GM12873 (cell line): ENCODE measurements around the gene USE1.

Experiments
- CTCF ChIP-seq: IDR thresholded peaks from 2 replicates; pipeline ENCODE4 v1.5.1; 2012; ENCODE audit warnings: low read depth, mild to moderate bottlenecking, moderate library complexity, low read length, control low read depth; ENCODE audit not compliant: insufficient read depth; ENCODE audit errors: missing control alignments

Gene USE1

DNA sequence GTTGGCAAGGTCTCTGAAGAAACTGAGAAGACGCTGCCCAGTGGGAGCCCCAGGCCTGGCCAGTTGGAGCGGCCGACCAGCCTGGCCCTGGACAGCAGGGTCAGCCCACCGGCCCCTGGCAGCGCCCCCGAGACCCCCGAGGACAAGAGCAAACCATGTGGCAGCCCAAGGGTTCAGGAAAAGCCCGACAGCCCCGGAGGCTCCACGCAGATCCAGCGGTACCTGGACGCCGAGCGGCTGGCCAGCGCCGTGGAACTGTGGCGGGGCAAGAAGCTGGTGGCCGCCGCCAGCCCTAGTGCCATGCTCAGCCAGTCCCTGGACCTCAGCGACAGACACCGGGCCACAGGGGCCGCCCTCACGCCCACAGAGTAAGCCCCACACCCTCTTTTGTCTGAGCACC, 20.1 kb upstream of the USE1 start:
- no peak for TF ChIP-seq CTCF

GRCh38 chr19:17196610-17197009, 18.5 kb upstream of the USE1 start:
- no peak for TF ChIP-seq CTCF

DNA sequence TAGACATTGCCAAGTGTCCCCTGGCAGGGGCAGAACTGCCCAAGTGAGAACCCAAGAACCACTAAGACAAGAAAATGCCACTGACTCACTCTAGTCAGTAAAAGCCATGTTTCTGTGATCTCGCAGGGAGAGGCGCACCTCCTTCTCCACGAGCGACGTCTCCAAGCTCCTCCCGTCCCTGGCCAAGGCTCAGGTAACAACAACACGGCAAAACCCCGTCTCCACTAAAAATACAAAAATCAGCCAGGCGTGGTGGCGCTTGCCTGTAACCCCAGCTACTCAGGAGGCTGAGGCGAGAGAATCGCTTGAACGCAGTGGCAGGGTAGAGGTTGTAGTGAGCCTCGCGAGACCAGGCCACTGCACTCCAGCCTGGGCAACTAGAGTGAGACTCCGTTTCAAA, 17.5 kb upstream of the USE1 start:
- TF ChIP-seq CTCF, result no peak

GRCh38 chr19:17200408-17201079, 14.6 kb upstream of the USE1 start:
- no peak for TF ChIP-seq CTCF

GRCh38 chr19:17202249-17202648, 12.9 kb upstream of the USE1 start:
- TF ChIP-seq CTCF, result no peak

DNA sequence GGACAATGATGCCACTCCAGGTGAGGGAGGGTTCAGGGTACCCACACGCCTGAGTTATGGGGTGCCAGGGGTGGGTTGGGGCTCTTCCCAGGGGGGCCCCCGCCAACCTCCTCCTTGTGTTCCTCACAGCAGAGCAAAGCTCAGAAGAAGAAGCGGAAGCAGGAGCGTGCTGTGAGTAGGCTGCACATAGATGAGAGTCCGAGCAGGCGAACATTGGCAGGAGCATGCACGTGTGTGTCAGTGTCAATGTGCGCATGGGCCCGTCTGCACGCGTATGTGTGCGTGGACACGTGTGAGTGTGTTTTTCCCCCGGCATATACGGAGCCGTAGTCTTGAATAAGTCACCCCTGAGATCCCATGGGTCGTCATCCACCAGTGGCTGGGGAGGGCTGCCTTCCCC, 12.4 kb upstream of the USE1 start:
- no peak for TF ChIP-seq CTCF

- TF ChIP-seq CTCF, result peak; percentile 79
Measured at GRCh38 chr19:17205237-17206140, 9.7 kb upstream of the USE1 start.
